Chondrocyte (in vitro differentiated cells): ENCODE data around the gene REPS2. TPM values are rescaled to one million over a fixed set of nuclear protein-coding genes. Genes with fewer than 3 reads are reported as not detected.
"Not testable (repeated sequence)": the region's sequence is repeated elsewhere in the genome, so short reads cannot be mapped to it uniquely, and the experiment has no call there.

ENCODE experiments used
- DNase-seq: peaks from one replicate; pipeline ENCODE4 v3.0.0; 2021; ENCODE audit warnings: mixed read lengths, low spot score
- H3K27ac Mint-ChIP-seq: one replicate; pipeline ENCODE4 v1.8.0; 2021; ENCODE audit warnings: mild to moderate bottlenecking, moderate library complexity, mixed read lengths; ENCODE audit not compliant: unreplicated experiment
- H3K27me3 Mint-ChIP-seq: 2 replicates; pipeline ENCODE4 v1.8.0; 2021; ENCODE audit warnings: low read depth, mixed read lengths
- H3K36me3 Mint-ChIP-seq: 2 replicates; pipeline ENCODE4 v1.8.0; 2021; ENCODE audit warnings: low read depth, mixed read lengths
- H3K4me1 Mint-ChIP-seq: 2 replicates; pipeline ENCODE4 v1.8.0; 2021; ENCODE audit warnings: low read depth, mild to moderate bottlenecking, mixed read lengths
- H3K4me3 Mint-ChIP-seq: one replicate; pipeline ENCODE4 v1.8.0; 2021; ENCODE audit warnings: mild to moderate bottlenecking, moderate library complexity, mixed read lengths; ENCODE audit not compliant: unreplicated experiment
- H3K9me3 Mint-ChIP-seq: 2 replicates; pipeline ENCODE4 v1.8.0; 2021; ENCODE audit warnings: low read depth, mixed read lengths
- CTCF ChIP-seq: fragments of 200-600 bp; sonication (generic); IDR thresholded peaks from 2 replicates; pipeline ENCODE4 v1.5.0; 2021; ENCODE audit warnings: antibody characterized with exemption, mild to moderate bottlenecking, moderate library complexity
- total RNA-seq: library from RNA; stranded (reverse); gene quantifications from 3 replicates; pipeline ENCODE4 v1.2.1, GENCODE V29; 2021

Gene REPS2
- total RNA-seq, 1 donor from 2014 or later: 2.4 TPM

GRCh38 chrX:16946971-16947562, 609 bp downstream of the REPS2 start:
- Mint-ChIP-seq H3K36me3 (no peaks in the 10 kb centered on the region), H3K9me3 (peaks cover 9% of the 10 kb centered on the region), H3K4me1 (peaks cover 9% of the 10 kb centered on the region), H3K27me3 (peaks cover 21% of the 10 kb centered on the region), H3K27ac (peak overlapping the region; percentile 45), H3K4me3 (peak overlapping the region; percentile 79)
- TF ChIP-seq CTCF: no peak
- no peak for DNase-seq

GRCh38 chrX:16950423-16950822, 4.0 kb downstream of the REPS2 start:
- DNase-seq: no peak
- Mint-ChIP-seq H3K27ac (no peak overlapping the region), H3K9me3 (no peaks in the 10 kb centered on the region), H3K36me3 (no peaks in the 10 kb centered on the region), H3K4me3 (no peak overlapping the region), H3K4me1 (peaks cover 21% of the 10 kb centered on the region), H3K27me3 (peaks cover 7% of the 10 kb centered on the region)
- TF ChIP-seq CTCF: no peak

GRCh38 chrX:16953606-16954211, 7.3 kb downstream of the REPS2 start:
- no peak for DNase-seq
- Mint-ChIP-seq H3K27me3 (peaks cover 5% of the 10 kb centered on the region), H3K4me1 (peaks cover 16% of the 10 kb centered on the region), H3K4me3 (no peak overlapping the region), H3K36me3 (no peaks in the 10 kb centered on the region), H3K27ac (peak overlapping the region; percentile 42), H3K9me3 (no peaks in the 10 kb centered on the region)
- TF ChIP-seq CTCF: no peak

- H3K27ac Mint-ChIP-seq: no peak overlapping the region
- H3K9me3 Mint-ChIP-seq: no peaks in the 10 kb centered on the region
- no peak overlapping the region for H3K4me3 Mint-ChIP-seq
- peaks cover 16% of the 10 kb centered on the region for H3K4me1 Mint-ChIP-seq
- peaks cover 11% of the 10 kb centered on the region for H3K27me3 Mint-ChIP-seq
- TF ChIP-seq CTCF: no peak
- no peak for DNase-seq
- no peaks in the 10 kb centered on the region for H3K36me3 Mint-ChIP-seq
Observed at GRCh38 chrX:16957751-16958150, 11.3 kb downstream of the REPS2 start.

GRCh38 chrX:16958356-16958755, 11.9 kb downstream of the REPS2 start:
- no peak overlapping the region for H3K4me3 Mint-ChIP-seq
- H3K36me3 Mint-ChIP-seq: no peaks in the 10 kb centered on the region
- no peak for DNase-seq
- no peaks in the 10 kb centered on the region for H3K9me3 Mint-ChIP-seq
- TF ChIP-seq CTCF: no peak
- peaks cover 13% of the 10 kb centered on the region for H3K4me1 Mint-ChIP-seq
- peaks cover 11% of the 10 kb centered on the region for H3K27me3 Mint-ChIP-seq
- H3K27ac Mint-ChIP-seq: no peak overlapping the region

GRCh38 chrX:16962661-16963060, 16.2 kb downstream of the REPS2 start:
- H3K36me3 Mint-ChIP-seq, H3K9me3 Mint-ChIP-seq, DNase-seq, H3K4me3 Mint-ChIP-seq, H3K4me1 Mint-ChIP-seq, H3K27ac Mint-ChIP-seq: not testable (repeated sequence)
- H3K27me3 Mint-ChIP-seq: peaks cover 11% of the 10 kb centered on the region
